GM19372 (cell line): ENCODE data around the gene MB.

Experiments used
- ATAC-seq: cut with Tn5 transposase; IDR thresholded peaks from one replicate; pipeline ENCODE4 v1.9.1; 2021; ENCODE audit warnings: mild to moderate bottlenecking, low read depth, moderate library complexity; ENCODE audit not compliant: unreplicated experiment

MB gene

GRCh38 chr22:35599364-35599763 is 17.8 kb downstream of the MB start:
- no peak for ATAC-seq

GRCh38 chr22:35598396-35598710 is 18.8 kb downstream of the MB start:
- ATAC-seq = no peak

- ATAC-seq = no peak
Measured at GRCh38 chr22:35597692-35598395, 19.3 kb downstream of the MB start.

GRCh38 chr22:35596821-35597220 is 20.3 kb downstream of the MB start:
- ATAC-seq = no peak

- ATAC-seq = no peak
Measured at GRCh38 chr22:35594686-35595085, 22.4 kb downstream of the MB start.

GRCh38 chr22:35593891-35594470 is 23.1 kb downstream of the MB start:
- no peak for ATAC-seq

- no peak for ATAC-seq
Measured at GRCh38 chr22:35593071-35593890, 23.8 kb downstream of the MB start.

GRCh38 chr22:35592418-35592967 is 24.6 kb downstream of the MB start:
- no peak for ATAC-seq

- ATAC-seq = no peak
Measured at GRCh38 chr22:35591714-35592417, 25.3 kb downstream of the MB start.

GRCh38 chr22:35590634-35591295 is 26.4 kb downstream of the MB start:
- ATAC-seq = no peak

GRCh38 chr22:35589756-35590093 is 27.4 kb downstream of the MB start:
- no peak for ATAC-seq

- ATAC-seq = no peak
Measured at GRCh38 chr22:35589071-35589755, 27.9 kb downstream of the MB start.

- ATAC-seq = no peak
Measured at GRCh38 chr22:35587896-35588295, 29.2 kb downstream of the MB start.

- ATAC-seq = no peak
Measured at GRCh38 chr22:35587447-35587870, 29.7 kb downstream of the MB start.

GRCh38 chr22:35586771-35587170 is 30.4 kb downstream of the MB start:
- no peak for ATAC-seq

- no peak for ATAC-seq
Measured at GRCh38 chr22:35582861-35583670, 34.1 kb downstream of the MB start.

GRCh38 chr22:35582218-35582860 is 34.8 kb downstream of the MB start:
- ATAC-seq = no peak

GRCh38 chr22:35581023-35581413 is 36.1 kb downstream of the MB start:
- ATAC-seq = no peak
